A172 (cell line): ENCODE measurements around the gene ARMC2. TPM values are rescaled to one million over a fixed set of nuclear protein-coding genes. Genes with fewer than 3 reads are reported as not detected.
"Not testable (repeated sequence)": the region's sequence is repeated elsewhere in the genome, so short reads cannot be mapped to it uniquely, and the experiment has no call there.

Experiments
- DNase-seq: peaks from one replicate; pipeline ENCODE4 v3.0.0-alpha.2; 2015; ENCODE audit warnings: low spot score
- total RNA-seq: library from RNA; depleted of rRNA; stranded (reverse); fragments of >200 nt; shearing (Covaris generic); gene quantifications from 2 replicates; pipeline ENCODE4 v1.2.3, GENCODE V29; 2014

Gene ARMC2
- total RNA-seq, 1 experiment from 2014 or later, result 7.2 TPM

- no peak for DNase-seq
These were observed 67.9 kb downstream of the ARMC2 start for GRCh38 chr6:108916026-108916686.

GRCh38 chr6:108920751-108921150 is 72.5 kb downstream of the ARMC2 start:
- DNase-seq, result no peak

GRCh38 chr6:108921547-108922361 is 73.5 kb downstream of the ARMC2 start:
- peak; percentile 9 for DNase-seq

- DNase-seq, result no peak
These were observed 74.3 kb downstream of the ARMC2 start for GRCh38 chr6:108922499-108922898.

- DNase-seq, result no peak
These were observed 79.7 kb downstream of the ARMC2 start for GRCh38 chr6:108927927-108928326.

GRCh38 chr6:108928650-108929049 is 80.4 kb downstream of the ARMC2 start:
- no peak for DNase-seq

- DNase-seq, result not testable (repeated sequence)
These were observed 82.9 kb downstream of the ARMC2 start for GRCh38 chr6:108931090-108931489.

- no peak for DNase-seq
These were observed 88.9 kb downstream of the ARMC2 start for GRCh38 chr6:108937170-108937569.

GRCh38 chr6:108940741-108941140 is 92.5 kb downstream of the ARMC2 start:
- no peak for DNase-seq

- DNase-seq, result no peak
These were observed 93.1 kb downstream of the ARMC2 start for GRCh38 chr6:108941281-108941680.

- no peak for DNase-seq
These were observed 93.6 kb downstream of the ARMC2 start for GRCh38 chr6:108941859-108942258.

GRCh38 chr6:108942556-108943492 is 94.6 kb downstream of the ARMC2 start:
- no peak for DNase-seq

GRCh38 chr6:108944071-108944470 is 95.8 kb downstream of the ARMC2 start:
- DNase-seq, result no peak

- no peak for DNase-seq
These were observed 96.8 kb downstream of the ARMC2 start for GRCh38 chr6:108944707-108945680.

- no peak for DNase-seq
These were observed 97.5 kb downstream of the ARMC2 start for GRCh38 chr6:108945681-108946159.

- no peak for DNase-seq
These were observed 98.5 kb downstream of the ARMC2 start for GRCh38 chr6:108946695-108947094.

GRCh38 chr6:108947114-108947854 is 99.1 kb downstream of the ARMC2 start:
- no peak for DNase-seq

GRCh38 chr6:108948181-108948661 is 100.0 kb downstream of the ARMC2 start:
- no peak for DNase-seq

GRCh38 chr6:108951351-108951953 is 103.2 kb downstream of the ARMC2 start:
- no peak for DNase-seq
